ENCODE measurements around the gene SLC7A1. TPM values are rescaled to one million over a fixed set of nuclear protein-coding genes. Genes with fewer than 3 reads are reported as not detected.

SLC7A1 gene
- total and polyA plus RNA-seq, 2 donors = 3.6 to 4.6 TPM

DNA sequence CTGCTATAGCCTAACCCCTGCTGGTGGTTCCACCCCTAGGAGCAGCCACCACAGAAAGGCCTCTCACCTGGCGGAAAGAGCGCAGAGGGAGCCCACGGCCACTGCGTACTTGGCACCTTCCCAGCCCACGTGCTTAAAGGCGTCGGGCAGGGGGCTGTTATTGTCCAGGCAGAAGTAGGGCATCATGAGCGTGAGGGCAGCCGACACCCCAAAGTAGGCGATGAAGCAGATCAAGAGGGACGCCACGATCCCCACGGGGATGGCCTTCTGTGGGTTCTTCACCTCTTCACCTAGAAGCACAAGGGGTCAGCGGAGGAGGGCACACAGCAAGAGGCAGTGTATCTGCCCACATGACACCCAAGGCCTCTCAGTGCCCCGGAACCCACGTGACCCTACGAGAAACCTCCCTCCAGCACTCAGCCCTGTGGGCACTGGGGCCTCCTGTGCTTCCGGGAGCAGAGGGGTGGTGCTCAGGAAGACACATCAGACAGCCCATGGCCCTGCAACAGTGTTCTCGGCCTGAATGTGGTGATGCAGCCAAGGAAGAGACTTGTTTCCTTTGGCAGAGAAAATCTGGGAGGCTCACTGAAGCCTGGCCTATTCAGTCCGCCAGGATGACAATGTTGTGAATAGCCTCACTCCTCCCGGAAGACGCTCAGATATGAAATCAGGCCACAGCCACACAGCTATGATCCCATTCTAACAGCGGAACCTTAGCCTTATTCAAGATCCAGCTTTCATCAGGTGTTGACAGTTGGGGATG lies 72.1 kb downstream of the SLC7A1 start:
- Histone ChIP-seq H3K9me3 (ENCODE audit: control insufficient read depth in 2 of 2, insufficient read depth in 1 of 2, low read length in 1 of 2) (no peaks in the 10 kb centered on the region), H3K27me3 (ENCODE audit: control insufficient read depth in 2 of 2, insufficient read depth in 1 of 2, low read length in 1 of 2) (no peaks in the 10 kb centered on the region), H3K27ac (ENCODE audit: low read depth in 1 of 2, low read length in 1 of 2) (peak overlapping the region in 1 of 2 donors; percentile 32), H3K4me3 (ENCODE audit: low read length in 2 of 2) (no peak overlapping the region), H3K36me3 (ENCODE audit: control insufficient read depth in 2 of 2, insufficient read depth in 2 of 2, low read length in 1 of 2) (peaks cover 42 to 50% of the 10 kb centered on the region in 2 donors), H3K4me1 (ENCODE audit: control insufficient read depth in 2 of 2, insufficient read depth in 2 of 2, low read length in 2 of 2) (no peaks in the 10 kb centered on the region)
- WGBS = 98% methylated on average over 23 of the region's 23 CpGs
- no peak for DNase-seq (ENCODE audit: low read depth in 6 of 9, low spot score in 9 of 9)

DNA sequence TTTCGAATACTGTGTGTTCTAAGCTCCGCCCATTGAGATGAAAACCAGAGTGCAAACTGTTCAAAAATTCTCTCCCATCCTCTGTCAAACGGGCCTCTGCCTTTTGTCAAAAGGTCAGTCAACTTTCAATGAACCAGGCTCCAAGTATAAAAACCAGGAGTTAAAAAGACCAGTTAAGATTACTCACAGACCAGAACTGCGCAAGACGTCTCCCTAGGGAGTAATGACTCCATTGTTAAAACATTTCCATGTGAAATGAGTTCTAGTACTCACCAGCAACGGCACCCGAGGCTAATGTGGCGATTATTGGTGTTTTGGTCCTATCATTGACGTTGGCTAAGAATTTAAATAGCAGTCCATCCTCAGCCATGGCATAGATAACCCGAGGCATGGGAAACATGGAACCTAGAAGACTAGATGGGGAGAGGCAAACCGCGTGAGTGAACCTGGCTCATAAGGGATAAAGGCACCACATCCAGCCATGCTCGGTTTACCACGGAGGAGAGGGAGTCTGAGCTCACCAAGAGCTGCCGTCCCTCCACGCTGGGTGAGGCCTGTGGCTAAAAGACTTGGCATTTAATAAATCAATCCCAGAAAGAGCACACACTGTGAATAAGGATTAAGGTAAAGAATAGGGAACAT lies 73.3 kb downstream of the SLC7A1 start:
- H3K4me3 ChIP-seq (ENCODE audit: low read length in 2 of 2) = no peak overlapping the region
- no peaks in the 10 kb centered on the region for H3K27me3 ChIP-seq (ENCODE audit: control insufficient read depth in 2 of 2, insufficient read depth in 1 of 2, low read length in 1 of 2)
- no peak for DNase-seq (ENCODE audit: low read depth in 6 of 9, low spot score in 9 of 9)
- no peaks in the 10 kb centered on the region for H3K9me3 ChIP-seq (ENCODE audit: control insufficient read depth in 2 of 2, insufficient read depth in 1 of 2, low read length in 1 of 2)
- H3K27ac ChIP-seq (ENCODE audit: low read depth in 1 of 2, low read length in 1 of 2) = no peak overlapping the region
- H3K4me1 ChIP-seq (ENCODE audit: control insufficient read depth in 2 of 2, insufficient read depth in 2 of 2, low read length in 2 of 2) = no peaks in the 10 kb centered on the region
- peaks cover 41 to 52% of the 10 kb centered on the region in 2 donors for H3K36me3 ChIP-seq (ENCODE audit: control insufficient read depth in 2 of 2, insufficient read depth in 2 of 2, low read length in 1 of 2)
- 97% methylated on average over 16 of the region's 16 CpGs for WGBS

DNA sequence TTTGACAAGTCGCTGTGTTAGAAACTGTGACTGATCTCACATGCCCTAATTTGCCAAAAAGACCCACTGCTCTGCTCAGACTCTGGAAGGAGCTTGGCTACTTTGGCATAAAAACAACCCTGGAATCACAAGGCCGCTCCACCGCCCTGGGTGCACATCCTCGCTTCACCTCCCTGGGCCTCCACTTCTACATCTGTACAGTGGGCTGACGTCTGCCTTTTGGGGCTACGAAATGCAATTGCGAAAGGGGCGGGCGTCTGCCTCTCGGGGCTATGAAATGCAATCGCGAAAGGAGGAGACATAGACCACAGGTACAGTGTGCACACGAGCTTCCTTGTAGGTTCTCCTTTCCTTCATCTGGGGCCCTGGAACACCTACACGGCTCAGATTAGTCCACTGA lies 74.2 kb downstream of the SLC7A1 start:
- Histone ChIP-seq H3K27ac (ENCODE audit: low read depth in 1 of 2, low read length in 1 of 2) (no peak overlapping the region), H3K4me3 (ENCODE audit: low read length in 2 of 2) (no peak overlapping the region), H3K9me3 (ENCODE audit: control insufficient read depth in 2 of 2, insufficient read depth in 1 of 2, low read length in 1 of 2) (no peaks in the 10 kb centered on the region), H3K36me3 (ENCODE audit: control insufficient read depth in 2 of 2, insufficient read depth in 2 of 2, low read length in 1 of 2) (peaks cover 44 to 50% of the 10 kb centered on the region in 2 donors), H3K4me1 (ENCODE audit: control insufficient read depth in 2 of 2, insufficient read depth in 2 of 2, low read length in 2 of 2) (no peaks in the 10 kb centered on the region), H3K27me3 (ENCODE audit: control insufficient read depth in 2 of 2, insufficient read depth in 1 of 2, low read length in 1 of 2) (no peaks in the 10 kb centered on the region)
- WGBS = 99% methylated on average over 14 of the region's 14 CpGs
- DNase-seq (ENCODE audit: low read depth in 6 of 9, low spot score in 9 of 9) = no peak

DNA sequence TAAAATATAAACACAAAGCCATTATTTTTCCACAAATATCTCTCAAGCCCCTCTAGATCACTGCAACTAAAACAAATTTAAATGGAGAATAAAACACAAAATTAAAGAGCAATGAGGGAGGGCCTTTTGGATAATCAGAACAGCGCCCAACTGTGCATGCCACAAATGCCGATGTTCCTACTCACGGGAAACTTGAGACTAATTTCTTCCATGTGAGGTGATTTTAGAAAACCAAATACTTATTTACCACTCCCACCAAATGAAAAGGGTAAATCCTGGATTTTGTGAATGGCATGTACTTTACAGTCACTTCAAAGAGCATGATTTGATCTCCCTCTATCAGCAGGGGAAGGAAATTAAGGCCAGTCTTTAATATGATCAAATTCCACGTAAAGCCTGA lies 74.8 kb downstream of the SLC7A1 start:
- peaks cover 47 to 56% of the 10 kb centered on the region in 2 donors for H3K36me3 ChIP-seq (ENCODE audit: control insufficient read depth in 2 of 2, insufficient read depth in 2 of 2, low read length in 1 of 2)
- DNase-seq (ENCODE audit: low read depth in 6 of 9, low spot score in 9 of 9) = no peak
- WGBS = 94% methylated on average over 4 of the region's 4 CpGs

DNA sequence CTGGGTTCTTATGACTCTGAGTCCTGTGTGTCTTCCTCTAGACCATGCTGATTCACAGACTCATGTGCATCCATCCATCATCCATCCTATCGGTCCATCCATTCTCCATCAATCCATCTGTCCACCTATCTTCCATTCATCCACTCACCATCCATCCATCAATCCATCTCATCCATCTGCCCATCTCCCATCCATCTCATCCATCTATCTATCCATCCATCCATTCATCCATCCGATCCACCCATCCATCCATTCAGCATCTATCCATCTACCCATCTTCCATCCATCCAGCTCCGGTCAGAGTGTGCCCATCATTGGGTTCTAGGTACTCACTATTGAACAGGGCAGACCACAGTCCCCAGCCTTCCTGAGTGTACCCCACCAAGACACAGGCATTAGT lies 75.6 kb downstream of the SLC7A1 start:
- H3K9me3 ChIP-seq (ENCODE audit: control insufficient read depth in 2 of 2, insufficient read depth in 1 of 2, low read length in 1 of 2) = no peaks in the 10 kb centered on the region
- no peak overlapping the region for H3K27ac ChIP-seq (ENCODE audit: low read depth in 1 of 2, low read length in 1 of 2)
- H3K36me3 ChIP-seq (ENCODE audit: control insufficient read depth in 2 of 2, insufficient read depth in 2 of 2, low read length in 1 of 2) = peaks cover 53 to 60% of the 10 kb centered on the region in 2 donors
- H3K4me1 ChIP-seq (ENCODE audit: control insufficient read depth in 2 of 2, insufficient read depth in 2 of 2, low read length in 2 of 2) = no peaks in the 10 kb centered on the region
- H3K27me3 ChIP-seq (ENCODE audit: control insufficient read depth in 2 of 2, insufficient read depth in 1 of 2, low read length in 1 of 2) = no peaks in the 10 kb centered on the region
- no peak for DNase-seq (ENCODE audit: low read depth in 6 of 9, low spot score in 9 of 9)
- WGBS = 100% methylated on average over 3 of the region's 3 CpGs
- H3K4me3 ChIP-seq (ENCODE audit: low read length in 2 of 2) = no peak overlapping the region

More for the DNA sequence above, 74.8 kb downstream of the SLC7A1 start:
- H3K4me3 ChIP-seq (ENCODE audit: low read length in 2 of 2) = no peak overlapping the region
- no peaks in the 10 kb centered on the region for H3K9me3 ChIP-seq (ENCODE audit: control insufficient read depth in 2 of 2, insufficient read depth in 1 of 2, low read length in 1 of 2)
- H3K27me3 ChIP-seq (ENCODE audit: control insufficient read depth in 2 of 2, insufficient read depth in 1 of 2, low read length in 1 of 2) = no peaks in the 10 kb centered on the region
- H3K27ac ChIP-seq (ENCODE audit: low read depth in 1 of 2, low read length in 1 of 2) = no peak overlapping the region
- no peaks in the 10 kb centered on the region for H3K4me1 ChIP-seq (ENCODE audit: control insufficient read depth in 2 of 2, insufficient read depth in 2 of 2, low read length in 2 of 2)

DNA sequence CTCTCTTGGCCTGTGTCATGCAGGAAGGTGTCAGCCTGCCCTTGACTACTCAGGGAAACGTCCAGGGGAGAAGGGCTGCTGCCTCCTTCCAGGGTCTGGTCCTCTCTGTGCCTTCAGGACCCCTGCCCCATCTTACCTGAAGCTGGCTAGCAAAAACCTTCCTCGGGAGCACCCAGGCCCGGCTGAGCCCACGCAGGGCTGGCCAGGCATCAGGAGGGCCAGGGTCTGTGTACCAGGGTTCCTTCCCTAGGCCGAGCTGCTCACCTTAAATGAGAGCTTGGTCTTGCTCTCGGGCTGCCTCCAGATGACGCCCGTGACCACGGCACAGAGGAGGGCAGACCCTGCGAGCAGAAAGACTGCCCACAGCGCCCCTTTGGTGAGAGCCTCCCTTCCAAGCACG lies 78.6 kb downstream of the SLC7A1 start:
- H3K27me3 ChIP-seq (ENCODE audit: control insufficient read depth in 2 of 2, insufficient read depth in 1 of 2, low read length in 1 of 2) = no peaks in the 10 kb centered on the region
- no peaks in the 10 kb centered on the region for H3K4me1 ChIP-seq (ENCODE audit: control insufficient read depth in 2 of 2, insufficient read depth in 2 of 2, low read length in 2 of 2)
- no peak for DNase-seq (ENCODE audit: low read depth in 6 of 9, low spot score in 9 of 9)
- H3K9me3 ChIP-seq (ENCODE audit: control insufficient read depth in 2 of 2, insufficient read depth in 1 of 2, low read length in 1 of 2) = no peaks in the 10 kb centered on the region
- peaks cover 50 to 62% of the 10 kb centered on the region in 2 donors for H3K36me3 ChIP-seq (ENCODE audit: control insufficient read depth in 2 of 2, insufficient read depth in 2 of 2, low read length in 1 of 2)
- no peak overlapping the region for H3K27ac ChIP-seq (ENCODE audit: low read depth in 1 of 2, low read length in 1 of 2)
- no peak overlapping the region for H3K4me3 ChIP-seq (ENCODE audit: low read length in 2 of 2)
- WGBS = 96% methylated on average over 12 of the region's 12 CpGs

DNA sequence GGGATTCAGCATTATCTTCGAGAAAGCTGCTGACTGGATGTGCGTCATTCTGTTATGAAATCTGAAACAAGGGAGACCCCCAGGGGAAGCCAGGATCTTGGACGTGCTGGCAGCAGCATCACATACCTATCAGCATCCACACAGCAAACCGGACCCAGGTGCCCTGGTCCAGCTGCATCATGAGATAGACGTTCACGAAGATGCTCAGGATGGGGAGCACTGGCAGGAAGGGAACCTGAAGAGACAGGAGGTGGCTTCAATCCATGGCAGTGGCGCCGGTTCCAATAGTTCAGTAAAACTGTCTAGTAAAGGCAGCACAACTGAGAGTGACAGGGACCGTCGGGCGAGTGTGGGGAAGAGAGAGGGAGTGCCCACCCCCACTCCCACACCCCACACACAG lies 79.5 kb downstream of the SLC7A1 start:
- Histone ChIP-seq H3K4me1 (ENCODE audit: control insufficient read depth in 2 of 2, insufficient read depth in 2 of 2, low read length in 2 of 2) (no peaks in the 10 kb centered on the region), H3K4me3 (ENCODE audit: low read length in 2 of 2) (no peak overlapping the region), H3K9me3 (ENCODE audit: control insufficient read depth in 2 of 2, insufficient read depth in 1 of 2, low read length in 1 of 2) (no peaks in the 10 kb centered on the region), H3K27me3 (ENCODE audit: control insufficient read depth in 2 of 2, insufficient read depth in 1 of 2, low read length in 1 of 2) (no peaks in the 10 kb centered on the region), H3K27ac (ENCODE audit: low read depth in 1 of 2, low read length in 1 of 2) (no peak overlapping the region), H3K36me3 (ENCODE audit: control insufficient read depth in 2 of 2, insufficient read depth in 2 of 2, low read length in 1 of 2) (peaks cover 49 to 62% of the 10 kb centered on the region in 2 donors)
- no peak for DNase-seq (ENCODE audit: low read depth in 6 of 9, low spot score in 9 of 9)
- WGBS = 97% methylated on average over 11 of the region's 11 CpGs

DNA sequence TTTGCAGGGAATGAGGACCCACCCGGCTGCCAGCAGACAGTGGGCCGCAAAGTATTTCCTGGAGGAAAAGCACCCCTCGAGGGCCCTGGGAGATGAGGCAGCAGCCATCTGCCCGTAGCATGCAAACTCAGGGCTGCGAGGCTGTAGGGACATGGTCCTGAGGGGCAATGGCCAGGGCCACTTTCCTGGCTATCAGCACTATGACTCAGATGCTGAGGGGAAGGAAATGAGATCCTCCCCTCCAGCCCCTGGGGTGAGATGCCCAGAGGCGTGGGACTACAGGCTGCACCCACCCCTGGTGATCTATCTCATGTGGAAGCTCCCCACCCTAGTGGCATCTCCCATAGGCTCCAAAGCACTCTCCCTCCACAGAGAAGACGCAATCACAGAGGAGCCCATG lies 80.1 kb downstream of the SLC7A1 start:
- Histone ChIP-seq H3K9me3 (ENCODE audit: control insufficient read depth in 2 of 2, insufficient read depth in 1 of 2, low read length in 1 of 2) (no peaks in the 10 kb centered on the region), H3K4me3 (ENCODE audit: low read length in 2 of 2) (no peak overlapping the region), H3K4me1 (ENCODE audit: control insufficient read depth in 2 of 2, insufficient read depth in 2 of 2, low read length in 2 of 2) (no peaks in the 10 kb centered on the region), H3K27ac (ENCODE audit: low read depth in 1 of 2, low read length in 1 of 2) (no peak overlapping the region), H3K36me3 (ENCODE audit: control insufficient read depth in 2 of 2, insufficient read depth in 2 of 2, low read length in 1 of 2) (peaks cover 49 to 62% of the 10 kb centered on the region in 2 donors), H3K27me3 (ENCODE audit: control insufficient read depth in 2 of 2, insufficient read depth in 1 of 2, low read length in 1 of 2) (no peaks in the 10 kb centered on the region)
- WGBS = 97% methylated on average over 7 of the region's 7 CpGs
- no peak for DNase-seq (ENCODE audit: low read depth in 6 of 9, low spot score in 9 of 9)

DNA sequence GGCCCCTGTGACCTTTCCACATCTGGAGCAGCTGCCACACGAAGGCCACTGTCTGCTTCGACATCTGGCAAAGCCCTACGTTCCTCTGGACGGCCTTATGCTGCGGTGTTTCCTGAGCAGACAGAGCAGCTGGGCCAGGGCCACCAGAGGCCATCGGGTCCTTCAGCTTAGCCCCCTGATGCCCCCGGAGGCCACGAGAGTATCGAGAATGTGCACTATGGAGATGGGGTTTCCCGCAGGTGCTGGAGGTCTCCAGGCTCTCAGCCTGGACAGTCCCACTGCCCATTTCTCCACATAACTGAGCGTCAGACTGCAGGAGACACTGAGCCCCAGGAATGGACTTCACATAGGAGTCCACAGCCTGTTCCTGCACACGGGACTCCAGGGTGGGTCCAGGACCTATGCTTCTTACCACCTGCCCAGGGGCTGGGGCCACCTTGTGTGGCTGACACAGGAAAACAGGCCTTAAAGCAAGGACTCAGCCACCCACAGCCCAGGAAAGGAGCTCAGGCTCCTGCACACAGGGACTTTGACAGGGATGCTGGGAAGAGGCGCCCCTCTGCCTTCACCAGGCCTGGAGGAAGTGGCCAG lies 80.7 kb downstream of the SLC7A1 start:
- H3K4me1 ChIP-seq (ENCODE audit: control insufficient read depth in 2 of 2, insufficient read depth in 2 of 2, low read length in 2 of 2) = no peaks in the 10 kb centered on the region
- WGBS = 90% methylated on average over 13 of the region's 13 CpGs
- DNase-seq (ENCODE audit: low read depth in 6 of 9, low spot score in 9 of 9) = no peak

More for the DNA sequence above, 80.7 kb downstream of the SLC7A1 start:
- Histone ChIP-seq H3K36me3 (ENCODE audit: control insufficient read depth in 2 of 2, insufficient read depth in 2 of 2, low read length in 1 of 2) (peaks cover 49 to 58% of the 10 kb centered on the region in 2 donors), H3K27me3 (ENCODE audit: control insufficient read depth in 2 of 2, insufficient read depth in 1 of 2, low read length in 1 of 2) (no peaks in the 10 kb centered on the region), H3K9me3 (ENCODE audit: control insufficient read depth in 2 of 2, insufficient read depth in 1 of 2, low read length in 1 of 2) (no peaks in the 10 kb centered on the region), H3K27ac (ENCODE audit: low read depth in 1 of 2, low read length in 1 of 2) (no peak overlapping the region), H3K4me3 (ENCODE audit: low read length in 2 of 2) (no peak overlapping the region)
